ENCODE measurements around the gene LGALS4.
A peak's percentile ranks its signal among the peaks of the same experiment; 100 is the strongest.
"Not testable (repeated sequence)": the region's sequence is repeated elsewhere in the genome, so short reads cannot be mapped to it uniquely, and the experiment has no call there.

LGALS4 gene, protein sequence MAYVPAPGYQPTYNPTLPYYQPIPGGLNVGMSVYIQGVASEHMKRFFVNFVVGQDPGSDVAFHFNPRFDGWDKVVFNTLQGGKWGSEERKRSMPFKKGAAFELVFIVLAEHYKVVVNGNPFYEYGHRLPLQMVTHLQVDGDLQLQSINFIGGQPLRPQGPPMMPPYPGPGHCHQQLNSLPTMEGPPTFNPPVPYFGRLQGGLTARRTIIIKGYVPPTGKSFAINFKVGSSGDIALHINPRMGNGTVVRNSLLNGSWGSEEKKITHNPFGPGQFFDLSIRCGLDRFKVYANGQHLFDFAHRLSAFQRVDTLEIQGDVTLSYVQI

DNA sequence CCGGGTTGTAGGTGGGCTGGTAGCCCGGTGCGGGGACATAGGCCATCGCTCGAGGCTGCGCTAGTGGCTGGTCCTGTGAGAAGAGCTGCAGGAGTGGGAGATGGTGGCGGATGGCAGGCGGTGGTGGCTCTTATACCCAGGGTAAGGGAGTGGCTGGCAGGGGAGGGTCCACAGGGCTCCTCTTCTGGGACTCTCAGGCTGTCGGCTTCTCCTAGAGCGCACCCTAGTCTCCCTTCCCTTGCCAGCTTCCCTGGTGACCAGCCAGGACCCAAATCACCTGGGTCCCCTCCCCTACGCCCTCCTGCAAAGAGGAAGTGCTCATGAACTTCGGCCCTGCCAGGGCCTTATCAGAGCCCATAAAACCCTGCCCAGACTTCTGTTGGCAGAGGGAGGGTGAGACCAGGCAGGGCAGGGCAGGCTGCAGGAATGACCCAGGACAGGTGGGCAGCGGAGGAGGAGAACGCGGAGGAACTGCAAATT is at the start of gene LGALS4:
LGALS4 (minus strand) TSS at position 105 of the 480 bp plus-strand sequence; CDS start at position 46, 59 bp downstream.
- DNase-seq (ENCODE audit: low spot score), result no peak

DNA sequence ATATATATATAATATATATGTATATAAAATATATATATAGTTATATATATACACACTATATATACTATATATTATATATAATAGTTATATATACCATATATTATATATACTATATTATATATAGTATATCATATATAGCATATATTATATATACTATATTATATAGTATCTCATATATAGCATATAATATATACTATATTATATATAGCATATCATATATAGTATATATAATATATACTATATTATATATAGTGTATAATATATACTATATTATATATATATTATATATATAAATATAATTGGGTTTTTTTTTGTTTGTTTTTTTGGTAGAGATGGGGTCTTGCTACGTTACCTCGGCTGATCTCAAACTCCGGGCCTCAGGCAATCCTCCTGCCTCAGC is 48.6 kb upstream of the LGALS4 start:
- no peak for DNase-seq (ENCODE audit: low spot score)

DNA sequence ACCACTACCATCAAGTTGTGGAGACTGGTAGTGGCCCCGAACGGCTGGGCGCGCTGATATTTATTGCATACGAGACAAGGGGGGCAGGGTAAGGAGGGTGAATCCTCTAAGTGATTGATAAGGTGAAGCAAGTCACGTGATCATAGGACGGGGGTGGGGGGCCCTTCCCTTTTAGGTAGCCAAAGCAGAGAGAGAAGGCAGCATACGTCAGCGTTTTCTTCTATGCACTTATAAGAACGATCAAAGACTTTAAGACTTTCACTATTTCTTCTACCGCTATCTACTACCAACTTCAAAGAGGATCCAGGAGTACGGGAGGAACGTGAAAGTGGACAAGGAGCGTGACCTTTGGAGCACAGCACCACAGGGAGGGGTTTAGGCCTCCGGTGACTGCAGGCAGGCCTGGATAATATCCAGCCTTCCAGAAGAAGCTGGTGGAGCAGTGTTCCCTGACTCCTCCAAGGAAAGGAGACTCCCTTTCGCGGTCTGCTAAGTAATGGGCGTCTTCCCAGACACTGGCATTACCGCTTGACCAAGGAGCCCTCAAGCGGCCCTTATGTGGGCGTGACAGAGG is 47.0 kb upstream of the LGALS4 start:
- not testable (repeated sequence) for DNase-seq (ENCODE audit: low spot score)

DNA sequence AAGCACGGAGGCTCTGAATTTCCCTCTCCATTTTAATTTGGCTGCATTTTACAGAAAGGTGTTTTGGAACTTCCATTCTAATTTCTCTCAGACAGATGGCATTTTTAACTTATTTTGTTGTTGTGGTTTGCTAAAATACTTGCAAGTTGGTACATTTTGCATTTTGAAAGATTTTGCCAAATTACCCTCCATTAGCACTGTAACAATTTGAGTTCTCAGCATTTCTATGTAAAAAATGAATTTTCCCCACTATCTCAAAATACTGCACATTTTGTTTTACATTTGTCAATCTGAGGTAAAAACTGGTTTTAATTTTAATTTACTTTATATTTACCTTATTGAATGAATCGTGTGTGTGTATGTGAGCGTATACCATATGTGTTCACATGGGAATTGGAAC is 44.1 kb upstream of the LGALS4 start:
- DNase-seq (ENCODE audit: low spot score), result no peak

DNA sequence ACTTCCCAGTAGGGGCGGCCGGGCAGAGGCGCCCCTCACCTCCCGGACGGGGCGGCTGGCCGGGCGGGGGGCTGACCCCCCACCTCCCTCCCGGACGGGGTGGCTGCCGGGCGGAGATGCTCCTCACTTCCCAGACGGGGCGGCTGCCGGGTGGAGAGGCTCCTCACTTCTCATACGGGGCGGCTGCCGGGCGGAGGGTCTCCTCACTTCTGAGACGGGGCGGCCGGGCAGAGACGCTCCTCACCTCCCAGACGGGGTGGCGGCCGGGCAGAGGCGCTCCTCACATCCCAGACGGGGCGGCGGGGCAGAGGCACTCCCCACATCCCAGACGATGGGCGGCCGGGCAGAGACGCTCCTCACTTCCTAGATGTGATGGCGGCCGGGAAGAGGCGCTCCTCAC is 43.0 kb upstream of the LGALS4 start:
- DNase-seq (ENCODE audit: low spot score), result not testable (repeated sequence)

DNA sequence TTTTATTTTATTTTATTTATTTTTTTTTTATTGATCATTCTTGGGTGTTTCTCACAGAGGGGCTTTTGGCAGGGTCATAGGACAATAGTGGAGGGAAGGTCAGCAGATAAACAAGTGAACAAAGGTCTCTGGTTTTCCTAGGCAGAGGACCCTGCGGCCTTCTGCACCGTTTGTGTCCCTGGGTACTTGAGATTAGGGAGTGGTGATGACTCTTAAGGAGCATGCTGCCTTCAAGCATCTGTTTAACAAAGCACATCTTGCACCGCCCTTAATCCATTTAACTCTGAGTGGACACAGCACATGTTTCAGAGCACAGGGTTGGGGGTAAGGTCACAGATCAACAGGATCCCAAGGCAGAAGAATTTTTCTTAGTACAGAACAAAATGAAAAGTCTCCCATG is 42.2 kb upstream of the LGALS4 start:
- DNase-seq (ENCODE audit: low spot score), result not testable (repeated sequence)

DNA sequence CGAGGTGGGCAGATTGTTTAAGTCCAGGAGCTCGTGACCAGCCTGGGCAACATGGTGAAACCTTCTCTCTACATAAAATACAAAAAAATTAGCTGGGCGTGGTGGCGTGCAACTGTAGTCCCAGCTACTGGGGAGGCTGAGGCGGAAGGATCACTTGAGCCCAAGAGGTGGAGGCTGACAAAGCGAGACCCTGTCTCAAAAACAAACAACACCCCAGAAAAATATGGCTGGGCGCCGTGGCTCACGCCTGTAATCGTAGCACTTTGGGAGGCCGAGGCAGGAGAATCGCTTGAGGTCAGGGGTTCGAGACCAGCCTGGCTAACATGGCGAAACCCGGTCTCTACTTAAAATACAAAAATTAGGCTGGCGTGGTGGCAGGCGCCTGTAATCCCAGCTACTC is 40.5 kb upstream of the LGALS4 start:
- DNase-seq (ENCODE audit: low spot score), result no peak

DNA sequence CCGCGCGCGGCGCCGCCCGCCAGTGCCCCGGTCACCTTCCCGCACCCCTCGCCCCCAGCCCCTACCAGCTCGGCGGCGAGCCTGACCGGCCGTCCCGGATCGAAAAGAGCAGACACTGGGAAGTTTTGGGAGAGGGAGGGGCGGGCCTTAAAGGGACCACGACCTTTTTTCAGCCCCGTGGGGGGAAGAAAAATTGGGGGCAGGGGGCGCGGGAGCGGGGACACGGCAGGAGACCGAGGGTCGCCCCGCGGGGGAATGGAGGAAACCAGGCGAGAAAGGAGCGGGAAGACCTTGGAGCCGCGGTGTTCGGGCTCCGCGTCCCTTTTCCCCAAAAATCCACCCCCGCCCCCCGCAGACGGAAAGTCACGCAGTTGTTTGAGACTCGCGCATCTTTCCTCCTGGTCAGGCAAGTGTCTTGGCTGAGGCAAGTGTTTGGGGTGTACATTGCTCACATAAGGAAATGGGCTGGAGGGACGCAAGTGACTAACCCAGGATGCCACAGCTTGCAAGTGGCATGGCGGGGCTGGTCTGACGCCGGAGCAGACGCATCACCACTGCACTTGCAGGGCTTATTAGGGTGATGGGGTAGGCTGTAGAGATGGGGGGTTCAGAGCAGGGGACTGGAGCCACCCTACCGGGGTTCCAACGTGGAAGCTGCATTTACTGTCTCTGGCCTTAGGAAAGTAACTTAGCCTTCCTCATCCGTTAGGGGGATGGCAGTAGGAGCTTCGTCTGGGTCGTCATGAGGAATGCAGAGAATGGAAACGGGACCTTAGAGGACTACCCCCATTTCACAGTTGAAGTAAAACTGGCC is 39.7 kb upstream of the LGALS4 start:
- peak; percentile 59 for DNase-seq (ENCODE audit: low spot score)

DNA sequence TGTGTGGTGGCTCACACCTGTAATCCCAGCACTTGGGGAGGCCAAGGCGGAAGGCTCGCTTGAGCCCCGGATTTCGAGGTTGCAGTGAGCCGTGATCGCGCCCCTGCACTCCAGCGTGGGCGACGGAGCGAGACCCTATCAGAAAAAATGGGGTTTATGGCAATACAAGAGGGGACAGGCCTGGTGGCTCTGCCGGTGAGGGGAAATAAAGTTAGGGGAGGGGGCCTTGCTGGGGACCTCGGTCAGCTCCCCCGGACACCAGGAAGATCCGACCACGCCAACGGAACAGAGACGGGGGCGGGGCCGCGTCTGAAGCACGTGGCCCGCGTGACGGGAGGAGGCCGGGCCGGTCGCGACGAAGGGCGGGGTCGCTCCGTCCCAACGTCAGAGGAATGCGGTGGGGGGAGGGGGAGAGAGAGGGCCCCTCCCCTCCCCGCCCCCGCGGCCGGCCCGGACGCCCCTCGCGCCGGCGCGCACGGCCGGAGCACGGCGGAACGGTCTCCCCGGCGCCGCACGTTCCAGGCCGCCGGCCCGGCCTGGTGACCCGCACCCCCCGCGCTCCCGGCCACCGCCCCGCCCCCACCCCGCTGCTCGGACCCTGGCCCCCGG is 39.0 kb upstream of the LGALS4 start:
- DNase-seq (ENCODE audit: low spot score), result peak; percentile 90

DNA sequence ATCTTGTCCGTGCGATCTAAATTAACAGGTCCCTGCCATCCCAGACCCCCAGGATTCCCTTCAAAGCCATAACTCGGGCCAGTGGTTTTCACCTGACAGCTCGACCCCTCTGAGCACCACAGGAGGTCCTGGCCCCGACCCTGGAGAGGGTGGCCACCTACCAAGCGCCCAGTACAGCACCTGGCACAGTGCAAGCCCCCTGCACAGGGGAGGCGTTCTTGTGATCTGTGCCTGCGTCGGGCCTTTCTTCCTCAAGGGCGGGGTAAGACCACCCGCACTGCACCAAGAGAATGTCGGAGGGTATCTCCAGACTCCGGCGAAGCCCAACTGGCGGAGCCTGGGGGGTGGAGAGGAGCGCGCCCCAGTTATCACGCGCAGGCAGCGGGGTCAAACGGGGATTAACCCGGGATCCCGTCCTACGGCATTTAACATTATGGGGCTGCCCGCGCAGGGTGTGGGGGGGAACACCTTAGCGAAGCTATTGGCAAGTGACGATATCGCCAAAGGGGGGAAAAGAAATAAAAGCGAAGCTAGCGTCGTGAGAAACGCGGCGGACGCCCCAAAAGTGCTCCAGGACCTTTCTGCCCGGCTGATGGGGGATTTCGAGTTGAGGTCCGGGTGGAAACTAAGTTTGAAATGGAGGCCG is 38.4 kb upstream of the LGALS4 start:
- DNase-seq (ENCODE audit: low spot score), result peak; percentile 17

DNA sequence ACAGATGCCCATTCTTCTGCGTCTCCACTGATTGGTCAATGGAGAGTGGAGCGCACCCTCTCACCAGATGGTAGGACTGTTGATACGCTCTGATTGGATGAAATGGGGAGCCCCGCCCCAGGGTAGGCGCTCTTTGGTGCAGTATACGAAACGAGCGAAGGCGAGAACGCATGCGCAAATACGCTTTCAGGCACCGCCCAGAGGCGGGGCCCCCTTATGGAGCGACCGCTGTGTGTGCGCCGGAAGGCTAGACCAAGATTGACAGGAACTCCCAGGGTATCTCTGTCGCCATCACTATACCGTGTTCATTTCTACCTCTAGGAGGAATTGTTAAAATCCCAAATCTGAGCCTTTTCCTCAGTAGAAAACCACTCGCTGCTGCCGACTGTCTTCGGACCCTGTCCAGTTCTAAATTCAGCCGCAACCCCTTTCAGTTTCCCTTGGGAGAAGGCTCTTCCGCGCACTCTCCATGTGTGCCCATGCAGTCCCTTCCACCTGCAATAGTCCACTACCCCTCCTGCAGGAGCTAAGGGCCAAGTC is 37.8 kb upstream of the LGALS4 start:
- DNase-seq (ENCODE audit: low spot score), result peak; percentile 100

DNA sequence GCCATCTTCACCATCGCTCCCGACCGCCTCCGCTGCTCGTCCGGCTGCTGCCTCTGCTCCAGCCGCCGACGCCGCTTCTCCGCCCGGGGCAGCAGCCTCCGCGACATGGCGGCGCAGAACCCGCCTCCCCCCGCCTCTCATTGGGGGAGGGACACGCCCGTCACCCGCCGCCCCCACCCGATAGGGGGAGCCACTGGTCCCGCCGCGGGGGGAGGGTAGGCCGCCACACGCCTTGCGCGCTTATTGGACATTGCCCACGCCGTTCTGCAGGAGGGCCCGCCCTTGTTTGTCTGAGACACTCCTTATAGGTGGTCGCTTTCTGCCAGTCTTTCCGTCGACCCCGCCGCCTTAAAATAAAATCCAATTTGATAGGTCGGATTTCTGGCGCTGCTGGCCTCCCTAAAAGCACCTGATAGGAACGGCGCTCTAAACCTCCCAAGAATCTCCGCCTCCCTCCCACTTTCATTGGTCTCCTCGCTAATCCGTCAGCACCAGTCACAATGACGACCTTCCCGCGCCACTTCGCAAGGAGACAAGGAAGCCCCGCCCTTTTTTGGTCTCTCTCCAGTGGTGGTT is 37.2 kb upstream of the LGALS4 start, which contains the start of gene HNRNPL:
HNRNPL (minus strand) TSS at position 127 of the 576 bp plus-strand sequence; CDS start at position 107, 20 bp downstream.
- no peak for DNase-seq (ENCODE audit: low spot score)

DNA sequence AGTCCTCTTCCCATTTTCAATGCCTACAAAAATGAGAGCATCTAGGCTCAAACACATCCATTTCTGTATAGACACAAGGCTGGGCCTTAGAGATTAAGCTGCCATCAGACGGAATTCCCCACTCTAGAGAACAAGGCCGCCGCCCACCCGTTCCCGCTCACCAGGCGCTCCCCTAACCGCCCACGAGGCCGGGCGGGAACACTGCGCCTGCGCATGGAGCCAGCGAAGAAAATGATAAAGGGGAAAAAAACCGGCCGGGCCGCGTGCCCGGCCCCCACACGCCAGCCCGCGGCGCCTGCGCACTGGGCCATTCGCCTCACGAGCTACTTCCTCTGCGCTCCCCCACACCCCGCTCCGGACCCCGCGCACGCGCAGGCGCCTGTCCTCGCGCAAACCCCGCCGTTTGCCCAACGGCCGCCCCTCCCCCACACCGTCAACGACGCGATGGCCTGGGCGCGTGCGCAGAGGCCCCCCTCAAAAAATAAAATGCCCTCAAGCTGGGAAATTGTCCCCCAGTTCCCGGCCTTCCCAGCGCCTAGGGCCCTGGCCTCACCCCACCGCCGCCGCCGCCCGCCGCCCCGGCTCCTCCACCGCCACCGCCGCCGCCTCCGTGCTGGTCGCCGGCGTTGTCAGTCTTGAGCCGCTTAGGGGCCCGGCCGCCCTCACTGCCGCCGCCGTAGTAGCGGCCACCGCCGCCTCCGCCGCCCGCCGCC is 36.6 kb upstream of the LGALS4 start:
- peak; percentile 98 for DNase-seq (ENCODE audit: low spot score)

DNA sequence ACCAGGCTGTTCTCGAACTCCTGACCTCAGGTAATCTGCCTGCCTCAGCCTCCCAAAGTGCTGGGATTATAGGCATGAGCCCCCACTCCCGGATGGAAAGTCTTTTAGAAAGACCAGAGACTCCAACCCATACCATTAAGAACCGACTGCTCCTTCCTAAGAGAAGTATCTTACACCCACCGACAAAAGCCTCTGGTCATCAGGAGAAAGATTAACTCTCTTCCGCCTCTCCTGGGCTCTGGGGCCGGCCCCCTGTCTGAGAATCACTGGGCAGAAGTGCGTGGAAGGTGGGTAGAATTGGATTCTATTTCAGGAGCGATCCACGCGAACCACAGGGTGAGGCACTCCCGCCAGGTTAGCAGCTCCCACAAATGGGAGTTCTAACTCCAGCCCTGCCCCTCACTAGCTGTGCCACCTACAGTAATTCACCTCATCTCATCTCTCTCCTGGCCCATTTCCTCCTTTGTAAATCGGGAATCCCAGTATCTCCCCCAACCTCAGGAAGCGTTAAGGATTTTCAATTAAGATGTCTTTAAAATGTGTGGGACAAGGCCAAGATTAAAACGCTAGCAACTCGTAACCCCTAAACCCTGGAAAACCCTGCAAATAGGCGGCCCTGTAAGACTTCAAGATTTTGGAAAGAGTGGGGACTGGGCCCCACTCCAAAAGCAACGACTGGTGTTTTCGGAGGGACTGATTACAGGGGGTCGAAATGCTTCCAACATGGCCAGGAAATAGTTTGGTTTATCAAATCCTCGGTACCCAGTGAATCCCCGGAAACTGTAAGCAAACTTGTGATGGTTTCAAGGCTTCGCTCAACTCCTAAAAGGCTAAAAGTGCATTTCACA is 35.8 kb upstream of the LGALS4 start:
- DNase-seq (ENCODE audit: low spot score), result no peak

DNA sequence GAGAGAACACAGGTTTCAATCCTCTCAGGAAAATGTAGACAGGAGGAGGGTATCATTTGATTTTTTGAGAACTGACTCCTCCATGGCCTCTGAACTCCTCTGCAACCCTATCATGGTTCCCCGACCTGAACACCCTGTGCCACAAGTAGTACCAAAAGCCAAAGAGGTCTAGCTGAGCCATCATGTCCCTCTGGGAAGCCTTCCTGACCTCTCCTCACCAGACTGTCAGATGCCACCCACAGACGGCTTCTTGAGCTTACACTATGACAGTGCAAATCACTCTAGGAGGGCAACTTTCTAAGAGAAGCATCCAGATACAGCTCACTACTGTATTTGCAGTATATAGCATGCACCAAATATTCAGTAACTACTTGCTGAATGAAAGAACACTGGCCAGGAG is 33.4 kb upstream of the LGALS4 start:
- DNase-seq (ENCODE audit: low spot score), result no peak

DNA sequence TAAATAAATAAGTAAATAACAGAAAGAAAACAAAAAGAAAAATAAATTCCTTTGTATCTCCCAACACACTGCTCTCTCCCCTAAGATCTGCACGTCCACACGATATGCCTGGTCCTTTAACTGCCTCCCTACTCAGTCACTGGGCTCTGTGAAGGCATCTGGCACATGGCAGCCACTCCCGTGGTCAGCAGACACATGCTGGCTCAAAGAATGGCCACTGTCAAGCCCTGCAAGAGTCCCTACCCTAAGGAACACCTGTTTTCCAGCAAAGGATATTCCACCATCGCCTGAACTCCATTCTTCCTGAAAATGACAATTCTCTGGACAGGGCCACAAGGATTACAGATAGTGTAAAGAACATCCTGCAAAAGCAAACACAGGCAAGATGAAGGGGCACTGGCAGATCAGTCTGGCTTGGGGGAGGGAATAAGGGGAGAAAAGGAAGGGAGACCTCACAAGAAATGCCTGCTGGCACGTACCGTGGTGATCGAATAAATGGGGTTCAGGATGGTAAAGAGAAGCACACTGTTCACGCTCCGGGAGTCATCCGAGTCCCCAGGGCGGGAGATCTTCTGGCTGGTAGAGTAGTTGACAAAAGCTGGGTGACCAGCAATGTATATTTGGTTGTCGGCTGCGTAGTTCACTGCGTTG is 32.8 kb upstream of the LGALS4 start:
- DNase-seq (ENCODE audit: low spot score), result no peak

DNA sequence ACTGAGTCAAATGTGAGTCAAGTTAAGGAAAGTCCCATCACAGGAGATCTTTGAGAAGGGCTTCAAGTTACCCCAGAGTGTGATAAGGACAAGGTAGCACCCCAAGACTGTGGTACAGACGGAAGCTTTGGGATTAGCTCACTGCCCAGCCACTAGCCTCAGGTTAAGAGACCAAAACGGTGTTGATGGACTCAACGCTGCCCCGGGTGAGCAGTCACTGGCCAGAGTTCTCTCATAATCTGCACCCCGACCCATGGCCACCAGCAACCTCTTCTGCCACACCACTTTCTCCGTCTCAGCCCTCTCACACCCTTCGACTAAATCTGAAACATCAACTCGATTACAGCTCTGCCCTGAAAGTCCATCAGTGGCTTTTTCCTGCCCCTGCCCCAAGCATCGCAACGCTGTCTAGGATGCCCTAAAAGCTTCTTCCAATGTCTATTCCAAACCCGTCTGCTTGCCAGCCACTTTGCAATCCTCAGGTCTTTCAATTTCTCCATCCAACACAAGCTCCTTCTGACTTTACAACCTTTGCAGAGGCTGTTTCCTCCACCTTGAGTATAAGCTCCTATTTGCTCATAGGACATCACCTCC is 31.4 kb upstream of the LGALS4 start:
- DNase-seq (ENCODE audit: low spot score), result no peak

DNA sequence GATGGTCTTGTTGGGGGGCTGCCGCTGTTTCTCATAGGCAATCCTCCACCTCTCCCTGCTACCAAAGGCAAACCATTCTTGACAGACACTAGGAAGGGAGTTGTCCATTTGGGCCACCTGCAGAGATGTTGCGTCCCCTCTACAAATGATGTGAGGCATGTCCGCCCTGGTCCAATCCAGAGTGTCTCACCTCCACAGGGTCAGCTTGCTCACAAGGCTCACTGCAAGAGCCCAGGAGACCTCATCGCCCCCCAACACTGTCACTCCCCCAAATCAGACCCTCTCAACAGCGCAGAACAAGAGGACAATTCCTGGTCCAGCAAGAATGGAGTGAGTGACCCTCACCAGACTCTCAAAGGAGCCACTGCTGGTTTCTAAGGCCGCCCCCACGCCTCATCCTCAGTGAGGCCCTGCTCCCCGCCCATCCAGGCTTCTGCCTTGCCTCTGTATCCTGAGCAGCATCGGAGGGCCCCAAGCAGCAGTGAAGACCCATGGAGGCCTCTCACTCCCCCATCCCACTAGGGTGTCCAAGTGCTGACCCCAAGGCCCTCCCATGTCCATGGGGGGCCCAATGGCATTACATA is 30.5 kb upstream of the LGALS4 start:
- no peak for DNase-seq (ENCODE audit: low spot score)
